NK-92 treated with Interleukin-12 subunit alpha and Interleukin-12 subunit beta, amount 100 ng/mL, for 24 hours (cell line): ENCODE results near the gene SFXN5.
A peak's percentile ranks its signal among the peaks of the same experiment; 100 is the strongest.

ENCODE experiments used
- DNase-seq: peaks from one replicate; lab custom pipeline; 2025; lab: John Stamatoyannopoulos, UW

The SFXN5 gene

GRCh38 chr2:72956050-72956395 lies 115.5 kb downstream of the SFXN5 start:
- DNase-seq: no peak

DNA sequence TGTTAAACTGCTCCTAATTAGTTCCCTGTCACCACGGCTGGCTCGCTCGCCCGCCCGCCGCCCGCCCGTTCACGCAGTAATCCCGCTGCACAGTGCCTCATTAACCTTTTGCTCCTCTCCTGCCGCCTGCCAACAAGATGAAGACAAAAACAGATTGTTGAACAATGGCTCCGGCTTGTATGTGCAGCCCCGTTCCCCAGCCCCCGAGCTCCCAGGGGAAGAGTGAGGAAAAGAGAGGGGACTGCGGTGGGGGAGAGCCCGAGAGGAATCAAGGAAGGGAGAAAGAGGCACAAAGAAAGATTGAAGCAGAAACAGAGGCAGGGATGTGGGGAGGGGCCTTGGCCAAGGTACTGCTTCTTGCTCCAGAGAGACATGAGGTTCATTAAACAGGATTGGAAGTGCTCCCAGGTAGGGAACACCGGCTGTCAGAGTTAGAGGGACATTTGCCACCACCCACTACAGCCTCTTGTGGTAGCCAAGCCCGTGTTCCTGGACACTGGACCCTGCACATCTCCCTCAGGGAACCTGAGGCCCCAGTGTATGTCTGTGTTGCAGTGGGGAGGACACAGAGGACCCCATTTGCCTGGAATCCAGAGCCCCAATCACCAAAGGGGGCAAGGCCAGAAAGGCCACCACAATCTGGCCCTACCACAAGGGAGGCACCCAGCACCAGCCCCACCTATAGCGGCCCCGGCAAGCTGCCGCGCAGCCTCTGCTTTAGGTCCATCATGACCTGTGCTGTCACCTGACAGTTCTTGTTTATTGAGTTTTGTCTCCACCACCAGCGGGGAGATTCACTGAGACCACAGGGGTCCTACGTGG lies 116.1 kb downstream of the SFXN5 start:
- DNase-seq: no peak

- no peak for DNase-seq
These were observed 116.9 kb downstream of the SFXN5 start for GRCh38 chr2:72954376-72955227.

GRCh38 chr2:72953976-72954375 lies 117.5 kb downstream of the SFXN5 start:
- peak; percentile 15 for DNase-seq

- no peak for DNase-seq
These were observed 118.0 kb downstream of the SFXN5 start for GRCh38 chr2:72953528-72953927.

DNA sequence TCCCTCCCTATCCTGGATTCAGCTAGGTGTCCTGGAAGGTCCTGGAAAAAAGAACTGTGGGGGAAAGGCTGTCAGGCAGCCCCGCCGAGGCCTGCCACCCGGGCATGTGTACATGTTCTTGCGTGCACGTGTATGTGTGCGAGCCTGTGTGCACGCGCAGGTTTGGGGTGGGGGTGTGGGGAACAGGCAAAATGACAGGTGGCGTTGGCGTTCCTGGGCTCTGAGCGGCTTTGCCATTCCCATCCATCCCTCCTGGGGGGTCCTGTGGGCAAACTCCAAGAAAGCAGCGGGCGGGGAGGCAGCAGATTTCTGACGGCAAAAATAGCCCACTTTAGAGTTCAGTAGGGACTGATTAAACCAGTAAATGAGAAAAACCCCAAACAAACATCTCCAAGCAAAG lies 118.6 kb downstream of the SFXN5 start:
- DNase-seq: no peak

DNA sequence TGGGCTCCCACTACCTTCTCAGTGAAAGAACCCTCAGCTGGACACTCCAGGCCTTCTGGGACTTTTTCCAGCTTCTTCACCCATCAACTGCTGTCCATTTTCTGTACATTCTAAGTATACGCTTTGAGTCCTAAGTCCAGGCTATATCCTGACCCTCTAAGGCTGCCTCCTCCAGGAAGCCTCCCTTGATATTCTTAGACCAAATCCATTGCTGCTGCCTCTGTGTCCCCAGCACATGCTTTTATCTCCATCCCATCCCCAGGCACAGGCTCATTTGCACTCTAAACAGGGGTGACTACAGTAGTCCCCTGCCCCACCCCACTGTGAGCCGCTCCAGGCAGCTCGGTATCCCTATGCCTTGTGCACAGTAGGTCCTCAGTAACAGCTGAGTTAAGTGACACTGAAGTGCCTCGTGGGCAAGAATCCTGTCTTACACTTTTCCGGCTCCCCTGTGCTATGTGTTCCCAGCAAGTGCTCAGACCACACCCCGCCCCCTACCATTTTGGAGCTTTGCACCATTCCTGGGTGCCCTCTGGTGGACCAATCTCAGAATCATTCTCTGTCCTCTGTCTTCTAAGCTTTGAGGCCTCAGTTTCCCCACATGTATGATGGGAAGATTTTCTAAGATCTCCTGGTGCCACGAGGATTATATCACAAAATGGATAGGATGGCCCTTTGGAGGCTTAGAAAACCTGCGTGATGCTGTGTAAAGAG lies 119.2 kb downstream of the SFXN5 start:
- no peak for DNase-seq

- DNase-seq: no peak
These were observed 120.0 kb downstream of the SFXN5 start for GRCh38 chr2:72951303-72952095.

GRCh38 chr2:72950558-72951255 lies 120.8 kb downstream of the SFXN5 start:
- DNase-seq: no peak

- no peak for DNase-seq
These were observed 121.9 kb downstream of the SFXN5 start for GRCh38 chr2:72949642-72950041.

DNA sequence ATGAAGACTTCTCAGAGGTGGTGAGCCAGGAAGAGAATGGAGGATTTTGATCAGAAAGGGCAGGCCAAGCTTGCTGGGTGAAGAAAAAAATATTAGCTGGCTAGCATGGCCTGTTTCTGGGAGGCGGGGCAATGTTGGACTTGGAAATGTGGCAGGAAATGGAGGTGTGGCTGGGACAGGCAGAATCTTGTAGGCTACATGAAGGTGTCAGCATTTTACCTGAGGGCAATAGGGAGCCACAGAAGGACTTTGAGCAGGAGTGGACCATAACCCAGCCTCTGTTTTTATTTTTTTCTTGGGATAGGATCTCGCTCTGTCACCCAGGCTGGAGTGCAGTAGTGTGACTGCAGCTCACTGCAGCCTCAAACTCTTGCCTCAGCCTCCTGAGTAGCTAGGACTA lies 122.5 kb downstream of the SFXN5 start:
- no peak for DNase-seq

DNA sequence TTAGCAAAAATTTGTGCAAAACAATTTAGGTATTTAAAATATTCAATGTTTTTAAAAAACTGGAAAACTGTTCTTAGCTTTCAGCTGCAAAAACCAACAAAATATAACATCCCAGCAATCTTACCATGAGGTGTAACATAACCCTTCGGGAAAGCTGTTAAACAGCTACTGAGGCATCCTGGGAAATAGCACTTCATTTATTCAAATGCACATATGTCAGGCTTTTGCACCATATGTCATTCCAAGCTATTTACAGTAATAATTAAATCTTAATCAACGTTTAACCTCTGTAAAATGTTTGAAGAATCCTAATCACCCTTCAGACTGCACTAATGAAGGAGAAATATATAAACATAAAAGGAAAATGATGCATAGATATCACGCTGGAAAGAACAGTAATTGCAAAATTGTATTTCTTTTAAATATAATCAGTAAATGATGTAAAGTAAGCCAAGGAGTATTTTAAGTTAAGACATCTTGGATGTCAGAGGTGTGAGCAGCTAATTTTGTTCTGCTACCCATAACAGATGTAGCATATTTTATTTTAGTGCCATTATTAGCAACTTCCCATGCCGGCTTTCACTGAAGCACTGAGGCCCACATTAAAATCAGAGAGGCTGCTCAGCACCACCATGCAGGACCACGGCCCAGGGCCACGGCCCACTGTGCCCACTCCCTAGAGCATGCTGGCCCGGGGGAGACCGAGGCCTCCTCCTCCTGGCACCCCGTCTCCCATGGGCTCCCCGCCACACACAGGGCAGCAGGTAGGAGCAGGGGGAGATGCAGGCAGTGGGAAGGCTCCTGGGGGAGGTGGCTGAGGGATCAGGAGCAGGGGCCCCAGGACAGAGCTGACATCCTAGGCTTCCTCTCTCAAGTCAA lies 123.3 kb downstream of the SFXN5 start:
- DNase-seq: no peak

DNA sequence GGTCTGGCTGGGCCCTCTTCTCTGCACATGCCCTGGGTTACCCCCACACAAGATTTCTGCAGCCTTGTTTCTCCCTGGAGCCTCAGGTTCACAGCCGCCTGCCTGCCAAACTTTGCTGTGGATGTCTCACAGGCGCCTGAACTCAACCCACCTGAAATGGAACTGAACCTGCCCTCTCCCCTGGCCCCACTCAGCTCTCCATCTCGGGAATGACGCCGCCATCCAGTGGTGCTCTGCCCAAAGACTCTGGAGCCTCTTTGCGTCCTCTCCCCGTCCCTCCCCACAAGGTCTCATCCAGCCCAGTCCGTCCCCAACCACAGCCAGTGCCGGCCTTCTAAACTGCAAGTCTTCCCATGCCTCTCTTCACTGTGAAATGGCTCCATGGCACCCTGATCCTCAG lies 125.0 kb downstream of the SFXN5 start:
- no peak for DNase-seq

GRCh38 chr2:72945450-72946019 lies 126.0 kb downstream of the SFXN5 start:
- no peak for DNase-seq

GRCh38 chr2:72944804-72945449 lies 126.6 kb downstream of the SFXN5 start:
- no peak for DNase-seq

- no peak for DNase-seq
These were observed 127.7 kb downstream of the SFXN5 start for GRCh38 chr2:72943540-72944395.

GRCh38 chr2:72942881-72943418 lies 128.6 kb downstream of the SFXN5 start:
- DNase-seq: no peak

DNA sequence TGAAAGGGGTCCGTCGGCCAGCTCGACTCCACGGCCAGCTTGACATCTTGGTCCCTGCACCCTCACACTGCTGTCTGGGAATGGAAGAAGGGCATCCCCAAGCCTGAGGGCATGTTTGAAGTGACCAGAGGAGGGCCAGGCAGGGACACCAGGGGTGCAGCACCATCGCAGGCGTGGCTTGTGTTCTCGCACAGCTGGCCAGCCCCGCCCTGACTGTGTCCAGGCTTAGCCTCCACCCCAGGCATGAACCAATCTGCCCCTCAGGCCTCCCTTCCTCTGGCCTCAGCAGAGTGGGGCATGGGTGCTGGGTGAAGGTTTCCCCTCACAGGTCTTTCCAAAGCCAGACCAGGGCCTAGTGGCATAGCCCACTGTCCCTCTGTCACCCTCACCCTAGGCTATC lies 129.2 kb downstream of the SFXN5 start:
- DNase-seq: no peak
